ENCODE results near the gene PAAF1. TPM values are rescaled to one million over a fixed set of nuclear protein-coding genes. Genes with fewer than 3 reads are reported as not detected.
A peak's percentile ranks its signal among the peaks of the same experiment; 100 is the strongest.
"Not testable (repeated sequence)": the region's sequence is repeated elsewhere in the genome, so short reads cannot be mapped to it uniquely, and the experiment has no call there.

PAAF1 gene
- total RNA-seq, 1 donor from 2014 or later: 12.5 TPM

- not testable (repeated sequence) for DNase-seq (ENCODE audit: low spot score)
Observed at GRCh38 chr11:73880449-73880848, 3.6 kb downstream of the PAAF1 start.

- no peak for DNase-seq (ENCODE audit: low spot score)
Observed at GRCh38 chr11:73883856-73884255, 7.1 kb downstream of the PAAF1 start.

- no peak for DNase-seq (ENCODE audit: low spot score)
Observed at GRCh38 chr11:73888244-73888643, 11.4 kb downstream of the PAAF1 start.

- DNase-seq (ENCODE audit: low spot score): no peak
Observed at GRCh38 chr11:73889019-73889418, 12.2 kb downstream of the PAAF1 start.

- peak; percentile 78 for DNase-seq (ENCODE audit: low spot score)
Observed at GRCh38 chr11:73889536-73889935, 12.7 kb downstream of the PAAF1 start.

- no peak for DNase-seq (ENCODE audit: low spot score)
Observed at GRCh38 chr11:73893041-73893440, 16.2 kb downstream of the PAAF1 start.

GRCh38 chr11:73894725-73895335 lies 18.0 kb downstream of the PAAF1 start:
- DNase-seq (ENCODE audit: low spot score): no peak

GRCh38 chr11:73902303-73902702 lies 25.5 kb downstream of the PAAF1 start:
- DNase-seq (ENCODE audit: low spot score): no peak

- DNase-seq (ENCODE audit: low spot score): no peak
Observed at GRCh38 chr11:73907191-73907590, 30.4 kb downstream of the PAAF1 start.

GRCh38 chr11:73912026-73912425 lies 35.2 kb downstream of the PAAF1 start:
- no peak for DNase-seq (ENCODE audit: low spot score)

- no peak for DNase-seq (ENCODE audit: low spot score)
Observed at GRCh38 chr11:73913472-73913871, 36.7 kb downstream of the PAAF1 start.

GRCh38 chr11:73914284-73914683 lies 37.5 kb downstream of the PAAF1 start:
- DNase-seq (ENCODE audit: low spot score): no peak

GRCh38 chr11:73916435-73916834 lies 39.6 kb downstream of the PAAF1 start:
- DNase-seq (ENCODE audit: low spot score): no peak

- no peak for DNase-seq (ENCODE audit: low spot score)
Observed at GRCh38 chr11:73921180-73921579, 44.4 kb downstream of the PAAF1 start.

GRCh38 chr11:73929388-73929787 lies 52.6 kb downstream of the PAAF1 start:
- no peak for DNase-seq (ENCODE audit: low spot score)

- DNase-seq (ENCODE audit: low spot score): peak; percentile 70
Observed at GRCh38 chr11:73931039-73931645, 54.3 kb downstream of the PAAF1 start.

GRCh38 chr11:73931951-73932350 lies 55.2 kb downstream of the PAAF1 start:
- no peak for DNase-seq (ENCODE audit: low spot score)

GRCh38 chr11:73932781-73933180 lies 56.0 kb downstream of the PAAF1 start:
- no peak for DNase-seq (ENCODE audit: low spot score)

GRCh38 chr11:73936047-73936446 lies 59.2 kb downstream of the PAAF1 start:
- not testable (repeated sequence) for DNase-seq (ENCODE audit: low spot score)

GRCh38 chr11:73939096-73939495 lies 62.3 kb downstream of the PAAF1 start:
- DNase-seq (ENCODE audit: low spot score): no peak

GRCh38 chr11:73940801-73941570 lies 64.2 kb downstream of the PAAF1 start:
- no peak for DNase-seq (ENCODE audit: low spot score)

- DNase-seq (ENCODE audit: low spot score): peak; percentile 20
Observed at GRCh38 chr11:73942010-73942409, 65.2 kb downstream of the PAAF1 start.

GRCh38 chr11:73944085-73944484 lies 67.3 kb downstream of the PAAF1 start:
- no peak for DNase-seq (ENCODE audit: low spot score)

Measured in umbilical cord (tissue), 2 donors.